Measurements from ENCODE around the gene KRTAP4-5. TPM values are rescaled to one million over a fixed set of nuclear protein-coding genes. Genes with fewer than 3 reads are reported as not detected.
"Not testable (repeated sequence)": the region's sequence is repeated elsewhere in the genome, so short reads cannot be mapped to it uniquely, and the experiment has no call there.

The KRTAP4-5 gene
- total RNA-seq, 1 donor, result not detected

DNA sequence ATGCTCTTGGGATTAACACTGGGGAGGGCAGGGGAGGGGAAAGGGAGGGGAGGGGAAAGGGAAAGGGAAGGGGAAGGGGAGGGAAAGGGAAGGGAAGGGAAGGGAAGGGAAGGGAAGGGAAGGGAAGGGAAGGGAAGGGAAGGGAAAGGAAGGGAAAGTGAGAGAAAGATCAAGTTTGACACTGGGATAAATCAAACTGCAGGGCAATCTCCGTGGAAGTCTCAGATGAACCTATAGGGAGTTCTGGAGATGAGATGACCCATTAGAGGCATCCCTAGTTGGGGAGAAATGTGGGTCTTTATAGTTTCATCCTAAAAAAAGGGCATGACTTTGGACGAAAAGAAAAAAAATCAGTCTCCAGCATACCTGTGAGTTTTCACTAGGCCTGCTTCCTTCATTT is 27.9 kb downstream of the KRTAP4-5 start:
- no peak for DNase-seq (ENCODE audit: low read depth)
- TF ChIP-seq, protein P1, sequence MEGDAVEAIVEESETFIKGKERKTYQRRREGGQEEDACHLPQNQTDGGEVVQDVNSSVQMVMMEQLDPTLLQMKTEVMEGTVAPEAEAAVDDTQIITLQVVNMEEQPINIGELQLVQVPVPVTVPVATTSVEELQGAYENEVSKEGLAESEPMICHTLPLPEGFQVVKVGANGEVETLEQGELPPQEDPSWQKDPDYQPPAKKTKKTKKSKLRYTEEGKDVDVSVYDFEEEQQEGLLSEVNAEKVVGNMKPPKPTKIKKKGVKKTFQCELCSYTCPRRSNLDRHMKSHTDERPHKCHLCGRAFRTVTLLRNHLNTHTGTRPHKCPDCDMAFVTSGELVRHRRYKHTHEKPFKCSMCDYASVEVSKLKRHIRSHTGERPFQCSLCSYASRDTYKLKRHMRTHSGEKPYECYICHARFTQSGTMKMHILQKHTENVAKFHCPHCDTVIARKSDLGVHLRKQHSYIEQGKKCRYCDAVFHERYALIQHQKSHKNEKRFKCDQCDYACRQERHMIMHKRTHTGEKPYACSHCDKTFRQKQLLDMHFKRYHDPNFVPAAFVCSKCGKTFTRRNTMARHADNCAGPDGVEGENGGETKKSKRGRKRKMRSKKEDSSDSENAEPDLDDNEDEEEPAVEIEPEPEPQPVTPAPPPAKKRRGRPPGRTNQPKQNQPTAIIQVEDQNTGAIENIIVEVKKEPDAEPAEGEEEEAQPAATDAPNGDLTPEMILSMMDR (IDR thresholded peaks at IDR 0.05; ENCODE audit: insufficient read depth, low read length), result no peak
- no peak overlapping the region for H3K4me3 ChIP-seq (ENCODE audit: low read depth, low read length)

DNA sequence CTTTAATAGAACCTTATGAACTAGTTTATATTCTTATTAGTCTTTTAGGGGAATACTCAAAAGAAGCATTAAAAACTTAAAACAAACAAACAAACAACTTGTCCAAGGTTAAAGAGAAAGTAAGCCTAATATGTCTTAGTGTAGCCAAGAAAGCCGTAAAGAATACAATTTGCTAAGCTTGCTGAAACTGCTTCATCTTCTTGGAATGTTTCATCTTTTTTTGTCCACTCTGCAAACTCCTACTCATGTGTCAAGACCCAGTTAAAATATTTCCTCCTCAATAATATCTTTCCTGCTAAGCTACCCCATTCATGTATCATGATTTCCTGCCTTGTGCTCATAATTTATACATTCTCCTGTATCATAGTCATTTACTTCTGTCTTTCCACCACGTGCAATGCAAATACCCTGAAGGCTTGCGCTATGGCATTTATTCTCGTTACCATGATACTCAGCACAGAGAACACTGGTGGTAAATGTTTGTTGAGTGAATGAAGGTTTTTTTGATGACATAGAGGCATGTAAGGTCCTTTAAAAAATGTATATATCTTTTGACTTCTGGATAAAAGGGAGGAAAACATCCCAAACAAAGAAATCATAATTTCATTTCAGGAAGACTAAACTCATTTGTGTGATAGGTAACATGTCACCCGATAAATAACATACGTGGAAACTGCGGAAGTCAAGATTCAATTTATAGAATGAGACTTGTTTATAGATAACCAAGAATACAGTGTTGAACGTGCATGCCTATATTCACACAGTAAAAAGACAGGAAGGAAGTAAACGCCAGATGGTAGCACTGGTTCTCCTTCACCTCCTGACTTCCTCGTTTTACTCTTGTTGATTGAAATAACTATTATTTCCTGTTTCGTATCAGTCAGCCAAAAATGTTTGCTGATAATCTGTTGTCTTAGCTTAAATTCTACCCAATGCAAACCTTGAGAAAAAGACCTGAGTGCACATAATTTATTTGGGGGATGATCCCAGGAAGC is 29.6 kb downstream of the KRTAP4-5 start:
- not testable (repeated sequence) for H3K4me3 ChIP-seq (ENCODE audit: low read depth, low read length); DNase-seq (ENCODE audit: low read depth)

DNA sequence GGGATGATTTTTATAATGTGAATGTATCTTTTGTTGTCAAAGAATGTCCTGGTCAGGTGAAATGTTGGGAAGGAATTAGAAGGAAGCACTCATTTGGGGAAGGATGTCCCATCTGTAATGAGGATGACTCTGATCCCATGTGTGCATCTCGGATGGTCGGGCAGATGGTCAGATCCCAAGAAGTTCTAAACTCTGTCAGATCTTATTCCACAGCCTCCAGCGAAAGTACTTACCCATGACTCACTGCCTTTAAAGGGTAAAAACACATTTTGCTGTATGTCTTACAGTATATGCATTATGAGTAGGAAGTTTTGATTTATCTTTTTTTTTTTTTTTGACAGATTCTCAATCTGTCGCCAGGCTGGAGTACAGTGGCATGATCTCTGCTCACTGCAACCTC is 30.9 kb downstream of the KRTAP4-5 start:
- TF ChIP-seq, protein P1 (IDR thresholded peaks at IDR 0.05; ENCODE audit: insufficient read depth, low read length), result no peak
- DNase-seq (ENCODE audit: low read depth), result no peak
- no peak overlapping the region for H3K4me3 ChIP-seq (ENCODE audit: low read depth, low read length)

DNA sequence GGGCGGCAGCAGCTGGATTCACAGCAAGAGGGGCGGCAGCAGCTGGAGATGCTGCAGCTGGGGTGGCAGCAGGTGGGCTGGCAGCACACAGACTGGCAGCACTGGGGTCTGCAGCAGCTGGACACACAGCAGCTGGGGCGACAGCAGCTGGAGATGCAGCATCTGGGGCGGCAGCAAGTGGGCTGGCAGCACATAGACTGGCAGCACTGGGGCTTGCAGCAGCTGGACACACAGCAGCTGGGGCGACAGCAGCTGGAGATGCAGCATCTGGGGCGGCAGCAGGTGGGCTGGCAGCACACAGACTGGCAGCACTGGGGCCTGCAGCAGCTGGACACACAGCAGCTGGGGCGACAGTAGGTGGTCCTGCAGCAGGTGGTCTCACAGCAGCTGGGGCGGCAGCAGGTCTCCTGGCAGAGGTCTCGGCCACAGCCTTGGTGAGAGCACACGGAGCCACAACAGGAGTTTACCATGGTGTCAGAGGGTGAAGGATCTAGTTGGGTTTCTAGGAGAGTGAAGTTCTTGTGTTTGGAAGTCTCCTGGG is 31.7 kb downstream of the KRTAP4-5 start, which contains the start of gene KRTAP4-11:
Gene KRTAP4-11 (minus strand): TSS at position 528 of the 541 bp plus-strand sequence. CDS start 58 bp downstream, at position 470.
- not testable (repeated sequence) for H3K4me3 ChIP-seq (ENCODE audit: low read depth, low read length); DNase-seq (ENCODE audit: low read depth)

DNA sequence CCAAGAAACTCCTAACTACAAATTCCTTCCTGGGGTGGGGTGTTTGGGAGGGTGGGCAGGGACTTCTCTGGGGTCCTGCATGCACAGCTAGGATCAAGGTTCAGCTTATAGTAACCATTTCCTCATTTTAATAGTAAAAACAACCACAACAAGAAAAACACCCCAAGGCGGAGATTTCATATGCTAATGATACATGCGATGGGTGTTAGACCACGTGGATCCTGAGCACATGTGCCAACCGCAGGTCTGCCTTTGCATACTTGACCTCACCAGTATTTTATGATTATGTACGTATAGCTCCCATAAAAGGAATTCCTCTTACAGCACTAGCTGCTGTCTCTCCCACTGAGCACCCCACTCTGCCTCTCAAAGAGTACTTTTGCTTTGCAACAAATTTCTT is 33.3 kb downstream of the KRTAP4-5 start:
- DNase-seq (ENCODE audit: low read depth), result no peak
- H3K4me3 ChIP-seq (ENCODE audit: low read depth, low read length), result no peak overlapping the region
- TF ChIP-seq, protein P1 (IDR thresholded peaks at IDR 0.05; ENCODE audit: insufficient read depth, low read length), result no peak

DNA sequence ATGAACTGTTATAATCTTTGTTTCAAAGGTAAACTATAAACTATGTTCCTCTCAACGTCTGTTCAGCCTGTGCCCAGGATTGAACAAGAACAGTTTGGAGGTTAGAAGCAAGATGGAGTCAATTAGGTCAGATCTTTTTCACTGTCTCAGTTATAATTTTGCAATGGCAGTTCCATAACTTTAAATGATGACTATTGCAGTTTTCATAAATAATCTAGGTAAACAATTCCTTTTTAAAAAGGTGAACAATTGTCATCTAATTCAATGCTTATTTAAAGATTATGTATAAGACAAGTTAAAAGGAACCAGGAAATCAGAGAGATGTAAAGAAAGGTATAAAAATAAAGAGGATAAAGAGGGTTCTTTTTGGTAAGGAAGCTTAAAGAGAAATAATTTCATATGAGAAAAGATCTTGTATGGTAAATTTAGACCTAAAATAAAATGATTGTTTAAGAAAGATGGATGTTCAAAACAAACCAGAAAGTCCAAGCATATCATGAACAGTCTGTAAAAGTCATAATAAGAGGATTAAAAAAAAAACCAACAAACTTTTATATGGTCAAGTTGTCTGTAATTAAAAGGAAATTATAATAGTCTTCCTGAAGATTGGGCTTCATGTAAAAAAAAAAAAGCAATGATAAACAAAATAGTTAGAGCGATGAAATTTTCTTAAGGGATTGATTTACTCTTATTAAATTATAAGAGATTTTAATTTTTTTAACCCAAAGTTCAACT is 38.3 kb downstream of the KRTAP4-5 start:
- no peak overlapping the region for H3K4me3 ChIP-seq (ENCODE audit: low read depth, low read length)
- TF ChIP-seq, protein P1 (IDR thresholded peaks at IDR 0.05; ENCODE audit: insufficient read depth, low read length), result no peak
- DNase-seq (ENCODE audit: low read depth), result no peak

DNA sequence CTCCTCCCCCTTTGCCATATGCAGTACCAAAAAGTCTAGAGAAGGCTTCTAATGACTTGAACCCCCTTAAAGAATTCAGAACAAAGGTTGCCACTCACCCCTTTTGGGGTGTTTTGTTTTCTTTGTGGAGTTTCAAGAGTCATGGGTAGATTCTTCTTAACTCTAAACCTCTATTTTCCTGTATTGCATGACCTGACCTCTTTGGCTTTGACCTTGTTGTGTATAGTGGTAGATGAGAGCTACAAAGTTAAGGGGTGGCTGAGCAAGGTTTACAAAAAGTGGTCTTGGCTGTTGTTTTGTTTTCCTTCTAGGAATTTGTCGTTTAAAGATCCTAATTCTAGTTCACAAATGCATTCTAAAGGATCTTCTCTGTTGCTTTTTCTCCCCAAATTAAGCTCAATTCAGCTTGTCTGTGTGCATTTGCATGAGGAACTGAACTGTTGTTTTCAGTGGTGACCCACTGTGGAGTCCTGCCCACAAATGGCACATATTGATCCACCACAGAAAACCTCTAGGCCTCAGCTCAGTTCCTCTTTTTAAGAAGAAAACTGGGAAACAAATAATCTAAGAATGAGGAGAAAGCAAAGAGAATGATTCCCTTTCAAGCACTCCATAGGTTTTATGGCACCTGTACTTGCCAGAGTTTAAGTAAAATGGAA is 40.8 kb downstream of the KRTAP4-5 start:
- H3K4me3 ChIP-seq (ENCODE audit: low read depth, low read length); DNase-seq (ENCODE audit: low read depth): not testable (repeated sequence)

All from fibroblast of the aortic adventitia (primary cell).